ENCODE measurements around the gene LETM1. TPM values are rescaled to one million over a fixed set of nuclear protein-coding genes. Genes with fewer than 3 reads are reported as not detected.

LETM1 gene
- total and polyA plus RNA-seq, 2 donors (not counting 3 experiments of a cell fraction or from before 2014, with no cell fraction given) = 25.6 to 62.5 TPM

- intact Hi-C loops (cut with micrococcal nuclease) = no loop called here
- Histone ChIP-seq H4K20me1 (replicated peaks; ENCODE audit: control insufficient read depth, extremely low read depth, insufficient read depth, low read length) (no peaks in the 10 kb centered on the region), H3K9ac (replicated peaks; ENCODE audit: extremely low read depth, insufficient read depth, low read length) (no peak overlapping the region), H3K4me2 (ENCODE audit: insufficient read depth, low read length) (no peak overlapping the region), H3K36me3 (ENCODE audit: control insufficient read depth in 2 of 2, extremely low read depth in 1 of 2, insufficient read depth in 2 of 2, low read length in 2 of 2) (no peaks in the 10 kb centered on the region), H3K79me2 (ENCODE audit: control insufficient read depth, insufficient read depth, low read length) (no peaks in the 10 kb centered on the region), H3K27ac (ENCODE audit: insufficient read depth, low read depth, low read length) (no peak overlapping the region), H3K27me3 (ENCODE audit: control insufficient read depth in 2 of 2, insufficient read depth in 2 of 2, low read length in 2 of 2) (no peaks in the 10 kb centered on the region), H3K9me1 (replicated peaks; ENCODE audit: control insufficient read depth, extremely low read depth, insufficient read depth, low read length) (no peaks in the 10 kb centered on the region), H3K4me3 (replicated peaks in 1 of 3; ENCODE audit: insufficient read depth in 1 of 3, low read depth in 1 of 3, low read length in 3 of 3) (no peak overlapping the region), H3K4me1 (ENCODE audit: control insufficient read depth, extremely low read depth, insufficient read depth, low read length) (no peaks in the 10 kb centered on the region), H3K9me3 (replicated peaks; ENCODE audit: control insufficient read depth, insufficient read depth, low read length) (no peaks in the 10 kb centered on the region), H2AFZ (ENCODE audit: low read depth, low read length) (no peak overlapping the region)
- CTCF ChIA-PET = interaction anchor here (0.9 kb wide), 1 partner anchor 14 kb away, joined by 3 read pairs; no protein-coding TSS in a partner anchor
- BruUV-seq (replicated peaks) = no TSS peak
- POLR2A ChIA-PET = no interaction called here
- dilution Hi-C loops (cut with MboI; ENCODE audit: extremely low pct_ligation_motif_present, low sequenced_read_pairs) = no loop called here
- TF ChIP-seq POLR2AphosphoS5 (IDR thresholded peaks at IDR 0.05; ENCODE audit: insufficient read depth, low read depth, low read length) (no peak), GATA2 (IDR thresholded peaks at IDR 0.05; ENCODE audit: insufficient read depth, insufficient read length, low read depth, low read length) (no peak), EZH2 (IDR thresholded peaks at IDR 0.05; ENCODE audit: borderline replicate concordance, low read depth, low read length, severe bottlenecking) (no peak), CTCF (IDR thresholded peaks at IDR 0.05; ENCODE audit: extremely low read depth in 1 of 2, insufficient read depth in 1 of 2, low read depth in 1 of 2, low read length in 2 of 2) (no peak), MAX (IDR thresholded peaks at IDR 0.05; ENCODE audit: insufficient read depth, insufficient read length) (no peak), POLR2A (IDR thresholded peaks at IDR 0.05; ENCODE audit: low read depth, low read length) (no peak), JUN (IDR thresholded peaks at IDR 0.05; ENCODE audit: borderline replicate concordance, insufficient read depth, insufficient read length, low read depth) (no peak), MYC (IDR thresholded peaks at IDR 0.05; ENCODE audit: low read depth, low read length) (no peak), FOS (IDR thresholded peaks at IDR 0.05; ENCODE audit: borderline replicate concordance, insufficient read depth, low read length) (no peak)
- no peak for FAIRE-seq
- no peak for DNase-seq (ENCODE audit: low read depth, low spot score)
These were observed 86.3 kb downstream of the LETM1 start for GRCh38 chr4:1769692-1770091.

Data from endothelial cell of umbilical vein (primary cell).